Osteoblast (primary cell): ENCODE measurements around the gene MAPK12. TPM values are rescaled to one million over a fixed set of nuclear protein-coding genes. Genes with fewer than 3 reads are reported as not detected.
"Not testable (repeated sequence)": the region's sequence is repeated elsewhere in the genome, so short reads cannot be mapped to it uniquely, and the experiment has no call there.

Experiments
- DNase-seq: peaks from one replicate; pipeline ENCODE4 v3.0.0; 2011; ENCODE audit warnings: low spot score, mixed read lengths; ENCODE audit not compliant: insufficient read length; ENCODE audit errors: missing footprints
- H2AFZ ChIP-seq: 2 replicates; pipeline ENCODE4 v1.6.0; 2011; ENCODE audit warnings: mild to moderate bottlenecking, low read length
- H3K27ac ChIP-seq: 2 replicates; pipeline ENCODE4 v1.5.1; 2011; ENCODE audit warnings: mild to moderate bottlenecking, low read depth, low read length, moderate library complexity
- H3K27me3 ChIP-seq: 2 replicates; pipeline ENCODE4 v1.6.0; 2012; ENCODE audit warnings: mild to moderate bottlenecking, control low read depth, inconsistent platforms, low read length, moderate library complexity; ENCODE audit not compliant: insufficient read depth
- H3K36me3 ChIP-seq: 2 replicates; pipeline ENCODE4 v1.5.1; 2011; ENCODE audit warnings: mild to moderate bottlenecking, low read length, control low read depth, moderate library complexity; ENCODE audit not compliant: insufficient read depth
- H3K4me1 ChIP-seq: 2 replicates; pipeline ENCODE4 v1.5.1; 2011; ENCODE audit warnings: mild to moderate bottlenecking, low read length, control low read depth, moderate library complexity; ENCODE audit not compliant: insufficient read depth
- H3K4me2 ChIP-seq: 2 replicates; pipeline ENCODE4 v1.6.0; 2011; ENCODE audit warnings: mild to moderate bottlenecking, low read length; ENCODE audit not compliant: insufficient read depth
- H3K4me3 ChIP-seq: fragments of 200-600 bp; sonication (generic); 3 replicates; pipeline ENCODE4 v1.5.1; 2012; ENCODE audit warnings: mild to moderate bottlenecking, low read length, inconsistent platforms; ENCODE audit not compliant: insufficient read depth
- H3K79me2 ChIP-seq: 2 replicates; pipeline ENCODE4 v1.6.0; 2012; ENCODE audit warnings: mild to moderate bottlenecking, low read length, control low read depth, inconsistent platforms; ENCODE audit not compliant: insufficient read depth
- H3K9me3 ChIP-seq: 2 replicates; pipeline ENCODE4 v1.5.1; 2011; ENCODE audit warnings: low read depth, low read length, control low read depth
- H4K20me1 ChIP-seq: 2 replicates; pipeline ENCODE4 v1.6.0; 2012; ENCODE audit warnings: mild to moderate bottlenecking, low read length, control low read depth; ENCODE audit not compliant: insufficient read depth
- CTCF ChIP-seq: IDR thresholded peaks from 2 replicates; pipeline ENCODE4 v1.5.1; 2011; ENCODE audit warnings: mild to moderate bottlenecking, low read depth, low read length, moderate library complexity; ENCODE audit errors: extremely low read depth
- total RNA-seq: library from RNA; depleted of rRNA; stranded (reverse); fragments of >200 nt; gene quantifications from 2 replicates; pipeline ENCODE4 v1.2.3, GENCODE V29; 2012

Gene MAPK12
- total RNA-seq, 1 donor, result 34.0 TPM

- Histone ChIP-seq H3K4me3 (no peak overlapping the region), H3K9me3 (no peaks in the 10 kb centered on the region), H4K20me1 (peaks cover 41% of the 10 kb centered on the region), H2AFZ (no peak overlapping the region), H3K4me1 (peaks cover 11% of the 10 kb centered on the region), H3K4me2 (no peak overlapping the region), H3K36me3 (peaks cover 60% of the 10 kb centered on the region), H3K27me3 (no peaks in the 10 kb centered on the region), H3K27ac (no peak overlapping the region), H3K79me2 (peaks cover 7% of the 10 kb centered on the region)
- DNase-seq, result no peak
- no peak for TF ChIP-seq CTCF
These were observed 13.9 kb upstream of the MAPK12 start for GRCh38 chr22:50275181-50276055.

- H3K36me3 ChIP-seq, result peaks cover 54% of the 10 kb centered on the region
- no peaks in the 10 kb centered on the region for H3K27me3 ChIP-seq
- no peak for DNase-seq
- H4K20me1 ChIP-seq, result peaks cover 41% of the 10 kb centered on the region
- H3K9me3 ChIP-seq, result no peaks in the 10 kb centered on the region
- H3K4me3 ChIP-seq, result no peak overlapping the region
- H3K4me2 ChIP-seq, result no peak overlapping the region
- peaks cover 11% of the 10 kb centered on the region for H3K4me1 ChIP-seq
- H2AFZ ChIP-seq, result no peak overlapping the region
- TF ChIP-seq CTCF, result no peak
- H3K79me2 ChIP-seq, result peaks cover 4% of the 10 kb centered on the region
- H3K27ac ChIP-seq, result no peak overlapping the region
These were observed 13.3 kb upstream of the MAPK12 start for GRCh38 chr22:50274771-50275170.

- Histone ChIP-seq H3K36me3 (peaks cover 49% of the 10 kb centered on the region), H3K9me3 (no peaks in the 10 kb centered on the region), H3K79me2 (peaks cover 3% of the 10 kb centered on the region), H3K27me3 (no peaks in the 10 kb centered on the region), H3K4me1 (peaks cover 11% of the 10 kb centered on the region), H3K4me2 (no peak overlapping the region), H3K27ac (no peak overlapping the region), H2AFZ (no peak overlapping the region), H3K4me3 (no peak overlapping the region), H4K20me1 (peaks cover 41% of the 10 kb centered on the region)
- TF ChIP-seq CTCF, result no peak
- peak; percentile 97 for DNase-seq
These were observed 12.8 kb upstream of the MAPK12 start for GRCh38 chr22:50274311-50274710.

GRCh38 chr22:50273781-50274180, 12.3 kb upstream of the MAPK12 start:
- not testable (repeated sequence) for H2AFZ ChIP-seq, DNase-seq, H3K4me3 ChIP-seq, H3K4me2 ChIP-seq, H3K27ac ChIP-seq, H3K9me3 ChIP-seq, H3K79me2 ChIP-seq, H3K27me3 ChIP-seq
- peaks cover 11% of the 10 kb centered on the region for H3K4me1 ChIP-seq
- peaks cover 44% of the 10 kb centered on the region for H3K36me3 ChIP-seq
- peaks cover 40% of the 10 kb centered on the region for H4K20me1 ChIP-seq

GRCh38 chr22:50273352-50273751, 11.9 kb upstream of the MAPK12 start:
- not testable (repeated sequence) for H3K4me3 ChIP-seq, DNase-seq, H3K27me3 ChIP-seq, H2AFZ ChIP-seq, H3K27ac ChIP-seq, H3K4me2 ChIP-seq, H3K9me3 ChIP-seq, H3K79me2 ChIP-seq
- H3K4me1 ChIP-seq, result peaks cover 11% of the 10 kb centered on the region
- peaks cover 39% of the 10 kb centered on the region for H3K36me3 ChIP-seq
- peaks cover 37% of the 10 kb centered on the region for H4K20me1 ChIP-seq
